ENCODE results near the gene MAG. TPM values are rescaled to one million over a fixed set of nuclear protein-coding genes. Genes with fewer than 3 reads are reported as not detected.
A peak's percentile ranks its signal among the peaks of the same experiment; 100 is the strongest.

MAG gene
- total RNA-seq, 2 experiments from 2014 or later: 0.20 to 0.29 TPM

- H3K36me3 Mint-ChIP-seq: peaks cover 5% of the 10 kb centered on the region
- no peak overlapping the region for H3K4me3 Mint-ChIP-seq
- peaks cover 41% of the 10 kb centered on the region for H3K4me1 Mint-ChIP-seq
- no peak for DNase-seq
- peak overlapping the region; percentile 40 for H3K27ac Mint-ChIP-seq
- H3K9me3 Mint-ChIP-seq: no peaks in the 10 kb centered on the region
- no peaks in the 10 kb centered on the region for H3K27me3 Mint-ChIP-seq
Measured at GRCh38 chr19:35261356-35262100, 30.4 kb upstream of the MAG start.

GRCh38 chr19:35262101-35262761 lies 29.7 kb upstream of the MAG start:
- peaks cover 6% of the 10 kb centered on the region for H3K36me3 Mint-ChIP-seq
- H3K27ac Mint-ChIP-seq: no peak overlapping the region
- H3K27me3 Mint-ChIP-seq: no peaks in the 10 kb centered on the region

GRCh38 chr19:35264268-35265125 lies 27.5 kb upstream of the MAG start:
- Mint-ChIP-seq H3K9me3 (no peaks in the 10 kb centered on the region), H3K27ac (peak overlapping the region; percentile 50), H3K27me3 (no peaks in the 10 kb centered on the region), H3K36me3 (peaks cover 10% of the 10 kb centered on the region), H3K4me1 (peaks cover 33% of the 10 kb centered on the region), H3K4me3 (no peak overlapping the region)
- DNase-seq: no peak

More at GRCh38 chr19:35262101-35262761, 29.7 kb upstream of the MAG start:
- Mint-ChIP-seq H3K9me3 (no peaks in the 10 kb centered on the region), H3K4me1 (peaks cover 39% of the 10 kb centered on the region), H3K4me3 (no peak overlapping the region)
- DNase-seq: no peak

DNA sequence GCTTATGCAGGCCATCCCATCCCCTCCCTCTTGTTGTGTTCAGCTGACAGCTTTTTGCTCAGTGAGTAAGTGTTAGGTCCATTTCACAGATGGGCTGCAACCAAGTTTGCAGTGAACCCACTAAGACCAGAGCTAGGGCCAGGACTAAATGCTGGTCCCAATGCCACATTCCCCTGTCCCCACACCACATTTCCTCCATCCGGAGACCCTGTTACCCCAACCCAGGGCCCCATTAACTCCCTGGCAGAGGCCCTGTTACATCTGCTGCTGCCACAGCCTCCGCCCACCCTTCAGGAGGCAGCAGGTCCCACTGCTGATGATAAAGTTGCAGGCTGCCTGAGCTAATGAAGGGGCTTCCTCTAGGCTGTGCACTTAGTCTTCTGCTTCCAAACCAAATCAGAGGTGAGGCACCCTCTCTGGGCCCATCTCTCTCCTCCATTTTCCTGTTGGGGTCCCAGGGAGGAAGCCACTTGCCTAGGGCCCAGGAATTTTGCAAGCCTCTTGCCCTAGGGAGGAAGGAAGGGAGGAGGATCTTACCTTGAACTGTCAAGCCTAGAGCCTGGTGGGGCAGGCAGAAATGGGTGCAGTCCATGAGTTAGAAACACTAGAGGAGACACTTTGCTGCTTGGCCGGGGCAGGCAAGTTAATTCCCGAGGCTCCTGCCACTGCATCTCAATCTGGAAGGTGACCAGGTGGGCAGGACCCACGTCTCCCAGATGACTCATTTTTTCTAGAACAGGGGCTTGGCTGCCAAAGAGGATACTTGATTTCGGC lies 26.6 kb upstream of the MAG start:
- Mint-ChIP-seq H3K4me1 (peaks cover 30% of the 10 kb centered on the region), H3K36me3 (peaks cover 10% of the 10 kb centered on the region), H3K4me3 (peak overlapping the region; percentile 93), H3K9me3 (no peaks in the 10 kb centered on the region), H3K27me3 (no peaks in the 10 kb centered on the region), H3K27ac (peak overlapping the region; percentile 68)
- DNase-seq: no peak

DNA sequence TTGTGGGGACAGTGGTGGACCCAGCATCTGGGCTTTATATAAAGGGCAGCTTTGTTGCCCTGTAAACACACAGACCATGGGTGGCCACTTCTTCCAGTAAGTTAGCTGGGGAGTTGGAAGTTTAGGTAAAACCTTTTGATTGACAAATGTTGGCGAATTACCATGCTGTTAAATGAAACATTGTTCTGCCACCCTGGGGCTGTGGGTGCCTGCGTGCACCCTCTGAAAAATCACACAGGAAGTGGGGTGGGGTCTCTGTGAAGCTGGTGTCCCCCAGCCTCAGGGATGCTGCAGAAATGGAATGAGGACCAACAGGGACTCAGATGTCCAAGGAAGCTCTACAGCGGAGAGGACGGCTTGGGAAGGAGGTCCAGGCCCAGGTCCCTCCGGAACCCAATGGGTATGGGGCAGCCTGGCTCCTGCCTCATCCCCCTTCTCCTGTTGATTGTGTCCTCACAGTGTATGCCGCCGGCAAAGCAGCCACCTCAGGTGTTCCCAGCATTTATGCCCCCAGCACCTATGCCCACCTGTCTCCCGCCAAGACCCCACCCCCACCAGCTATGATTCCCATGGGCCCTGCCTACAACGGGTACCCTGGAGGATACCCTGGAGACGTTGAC lies 26.0 kb upstream of the MAG start:
- H3K9me3 Mint-ChIP-seq: no peaks in the 10 kb centered on the region
- peak overlapping the region; percentile 68 for H3K27ac Mint-ChIP-seq
- peaks cover 15% of the 10 kb centered on the region for H3K36me3 Mint-ChIP-seq
- DNase-seq: no peak
- no peaks in the 10 kb centered on the region for H3K27me3 Mint-ChIP-seq
- H3K4me3 Mint-ChIP-seq: peak overlapping the region; percentile 93
- peaks cover 28% of the 10 kb centered on the region for H3K4me1 Mint-ChIP-seq

DNA sequence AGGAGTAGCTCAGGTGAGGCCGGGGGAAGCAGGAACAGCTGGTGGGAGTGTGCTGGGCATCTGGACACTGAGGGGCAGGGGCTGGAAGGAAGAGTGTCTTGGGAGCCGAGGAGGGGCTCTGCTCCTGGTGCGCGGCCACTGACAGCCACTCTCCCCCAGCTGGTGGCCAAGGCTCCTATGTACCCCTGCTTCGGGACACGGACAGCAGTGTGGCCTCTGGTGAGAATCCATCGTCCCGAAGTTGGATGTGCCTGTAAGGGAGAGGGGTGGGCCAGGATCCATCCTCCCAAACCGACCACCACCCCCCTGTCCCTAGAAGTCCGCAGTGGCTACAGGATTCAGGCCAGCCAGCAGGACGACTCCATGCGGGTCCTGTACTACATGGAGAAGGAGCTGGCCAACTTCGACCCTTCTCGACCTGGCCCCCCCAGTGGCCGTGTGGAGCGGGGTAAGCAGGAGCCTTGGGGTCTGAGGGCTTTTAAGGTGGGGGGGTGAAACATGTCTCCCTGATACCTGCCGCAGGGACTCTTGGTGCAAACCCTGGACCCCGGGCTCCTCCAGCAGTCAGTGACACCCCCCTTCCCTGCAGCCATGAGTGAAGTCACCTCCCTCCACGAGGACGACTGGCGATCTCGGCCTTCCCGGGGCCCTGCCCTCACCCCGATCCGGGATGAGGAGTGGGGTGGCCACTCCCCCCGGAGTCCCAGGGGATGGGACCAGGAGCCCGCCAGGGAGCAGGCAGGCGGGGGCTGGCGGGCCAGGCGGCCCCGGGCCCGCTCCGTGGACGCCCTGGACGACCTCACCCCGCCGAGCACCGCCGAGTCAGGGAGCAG lies 25.2 kb upstream of the MAG start:
- peak overlapping the region; percentile 96 for H3K27ac Mint-ChIP-seq
- H3K4me3 Mint-ChIP-seq: peak overlapping the region; percentile 93
- peaks cover 28% of the 10 kb centered on the region for H3K4me1 Mint-ChIP-seq
- H3K9me3 Mint-ChIP-seq: no peaks in the 10 kb centered on the region
- H3K36me3 Mint-ChIP-seq: peaks cover 16% of the 10 kb centered on the region
- DNase-seq: peak; percentile 33
- H3K27me3 Mint-ChIP-seq: no peaks in the 10 kb centered on the region

DNA sequence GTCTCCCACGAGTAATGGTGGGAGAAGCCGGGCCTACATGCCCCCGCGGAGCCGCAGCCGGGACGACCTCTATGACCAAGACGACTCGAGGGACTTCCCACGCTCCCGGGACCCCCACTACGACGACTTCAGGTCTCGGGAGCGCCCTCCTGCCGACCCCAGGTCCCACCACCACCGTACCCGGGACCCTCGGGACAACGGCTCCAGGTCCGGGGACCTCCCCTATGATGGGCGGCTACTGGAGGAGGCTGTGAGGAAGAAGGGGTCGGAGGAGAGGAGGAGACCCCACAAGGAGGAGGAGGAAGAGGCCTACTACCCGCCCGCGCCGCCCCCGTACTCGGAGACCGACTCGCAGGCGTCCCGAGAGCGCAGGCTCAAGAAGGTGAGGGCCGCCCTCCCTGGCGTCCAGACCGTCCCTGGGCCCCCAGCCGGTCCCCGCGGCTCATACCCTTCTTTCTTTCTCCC lies 24.6 kb upstream of the MAG start:
- H3K9me3 Mint-ChIP-seq: no peaks in the 10 kb centered on the region
- H3K27ac Mint-ChIP-seq: peak overlapping the region; percentile 96
- no peaks in the 10 kb centered on the region for H3K27me3 Mint-ChIP-seq
- H3K36me3 Mint-ChIP-seq: peaks cover 18% of the 10 kb centered on the region
- peak; percentile 48 for DNase-seq
- H3K4me3 Mint-ChIP-seq: peak overlapping the region; percentile 93
- H3K4me1 Mint-ChIP-seq: peaks cover 26% of the 10 kb centered on the region

DNA sequence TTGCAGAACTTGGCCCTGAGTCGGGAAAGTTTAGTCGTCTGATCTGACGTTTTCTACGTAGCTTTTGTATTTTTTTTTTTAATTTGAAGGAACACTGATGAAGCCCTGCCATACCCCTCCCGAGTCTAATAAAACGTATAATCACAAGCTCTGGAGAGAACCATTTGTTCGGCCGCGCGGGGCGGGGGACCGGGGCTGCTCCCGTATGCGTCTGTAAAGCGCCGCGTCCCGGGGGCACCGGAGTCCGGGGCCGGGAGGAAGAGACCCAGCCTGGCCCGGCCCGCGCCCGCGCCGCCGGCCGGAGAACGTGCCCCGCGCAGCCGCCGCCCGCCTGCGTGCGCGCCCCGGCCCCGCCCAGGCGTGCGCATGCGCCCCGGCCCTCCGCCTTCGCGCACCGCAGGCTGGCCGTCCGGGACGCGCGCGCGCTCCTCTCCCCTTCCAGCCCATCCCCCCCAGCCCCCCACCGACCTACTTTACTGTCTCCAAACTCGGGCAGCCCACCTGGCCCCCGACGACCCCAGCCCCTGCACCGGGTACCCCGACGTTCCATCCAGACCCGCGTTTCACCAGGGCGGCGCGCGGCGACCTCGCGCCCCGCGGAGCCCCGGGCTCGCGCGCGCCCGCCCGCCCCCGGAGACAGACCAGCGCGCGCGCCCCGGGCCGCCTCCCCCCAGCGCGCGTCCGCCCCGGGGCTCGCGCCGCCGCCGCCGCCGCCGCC lies 24.0 kb upstream of the MAG start:
- Mint-ChIP-seq H3K4me1 (peaks cover 26% of the 10 kb centered on the region), H3K9me3 (no peaks in the 10 kb centered on the region), H3K4me3 (peak overlapping the region; percentile 93), H3K36me3 (peaks cover 18% of the 10 kb centered on the region), H3K27me3 (no peaks in the 10 kb centered on the region), H3K27ac (peak overlapping the region; percentile 96)
- DNase-seq: peak; percentile 86

DNA sequence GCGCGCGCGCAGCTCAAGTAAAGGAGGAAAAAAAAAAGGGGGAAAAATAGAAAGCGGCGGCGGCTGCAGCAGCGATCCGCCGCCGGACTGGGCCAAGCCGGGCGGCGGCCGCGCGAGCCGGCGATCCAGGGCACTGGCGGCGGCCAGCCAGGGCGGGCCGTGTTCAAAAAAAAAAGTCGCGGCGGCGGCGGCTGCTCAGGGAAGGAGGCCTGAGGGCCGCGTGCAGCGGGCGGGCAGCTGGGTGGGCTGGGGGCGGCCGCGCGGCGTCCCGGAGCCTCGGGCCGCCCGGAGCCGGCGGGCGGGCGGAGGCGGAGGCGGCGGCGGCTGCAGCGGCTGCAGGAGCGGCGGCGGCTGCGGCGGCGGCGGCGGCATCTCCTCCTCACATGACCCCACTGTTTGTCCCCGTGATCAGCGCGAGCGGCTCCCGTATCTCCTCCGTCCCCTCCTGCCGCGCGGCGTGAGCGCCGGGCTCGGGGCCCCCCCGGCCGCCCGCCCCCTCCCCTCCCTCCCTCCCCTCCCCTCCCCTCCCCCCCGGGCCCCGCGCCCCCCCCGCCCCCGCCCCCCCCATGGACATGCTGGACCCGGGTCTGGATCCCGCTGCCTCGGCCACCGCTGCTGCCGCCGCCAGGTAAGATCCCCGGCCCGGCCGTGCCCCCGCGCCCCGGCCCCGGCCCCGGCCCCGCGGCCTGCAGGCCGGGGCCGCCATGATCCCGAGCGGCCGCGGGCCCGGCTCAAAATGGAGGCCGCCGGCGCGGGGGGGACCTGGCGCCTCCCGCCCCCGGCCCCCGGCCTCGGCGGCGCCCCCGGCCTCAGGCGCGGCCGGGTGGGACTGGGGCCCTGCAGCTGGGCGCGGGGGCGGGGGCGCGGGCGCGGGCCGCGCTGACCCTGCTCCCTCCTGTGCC lies 23.2 kb upstream of the MAG start, which contains the start of gene USF2:
TSS of gene USF2 (plus strand) at position 427 of the 902 bp plus-strand sequence. CDS start at position 567, 140 bp downstream.
- H3K36me3 Mint-ChIP-seq: peaks cover 18% of the 10 kb centered on the region
- peak within 1 kb of the TSS; percentile 96 for H3K27ac Mint-ChIP-seq
- peaks cover 27% of the 10 kb centered on the region for H3K4me1 Mint-ChIP-seq

GRCh38 chr19:35269438-35270117 lies 22.4 kb upstream of the MAG start:
- peaks cover 21% of the 10 kb centered on the region for H3K36me3 Mint-ChIP-seq
- DNase-seq: peak; percentile 78
- H3K9me3 Mint-ChIP-seq: no peaks in the 10 kb centered on the region
- no peaks in the 10 kb centered on the region for H3K27me3 Mint-ChIP-seq
- H3K4me1 Mint-ChIP-seq: peaks cover 28% of the 10 kb centered on the region
- H3K4me3 Mint-ChIP-seq: peak overlapping the region; percentile 66
- peak overlapping the region; percentile 65 for H3K27ac Mint-ChIP-seq

More for the DNA sequence above, 23.2 kb upstream of the MAG start, which contains the start of gene USF2:
- Mint-ChIP-seq H3K9me3 (no peaks in the 10 kb centered on the region), H3K27me3 (no peaks in the 10 kb centered on the region), H3K4me3 (peak within 1 kb of the TSS; percentile 93)
- peak; percentile 75 for DNase-seq

DNA sequence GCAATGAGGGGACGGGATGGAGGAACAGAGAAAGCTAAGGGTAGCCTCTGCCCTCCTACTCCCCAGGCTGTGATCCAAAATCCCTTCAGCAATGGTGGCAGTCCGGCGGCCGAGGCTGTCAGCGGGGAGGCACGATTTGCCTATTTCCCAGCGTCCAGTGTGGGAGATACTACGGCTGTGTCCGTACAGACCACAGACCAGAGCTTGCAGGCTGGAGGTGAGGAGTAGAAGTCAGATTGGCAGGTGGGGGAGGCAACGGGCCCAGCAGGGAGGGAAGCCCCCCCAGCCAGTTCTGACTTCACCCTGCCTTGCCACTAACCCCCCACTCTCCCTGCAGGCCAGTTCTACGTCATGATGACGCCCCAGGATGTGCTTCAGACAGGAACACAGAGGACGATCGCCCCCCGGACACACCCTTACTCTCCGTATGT lies 21.6 kb upstream of the MAG start:
- peak overlapping the region; percentile 64 for H3K4me3 Mint-ChIP-seq
- no peak overlapping the region for H3K27ac Mint-ChIP-seq
- no peaks in the 10 kb centered on the region for H3K9me3 Mint-ChIP-seq
- no peaks in the 10 kb centered on the region for H3K27me3 Mint-ChIP-seq
- DNase-seq: no peak
- peaks cover 22% of the 10 kb centered on the region for H3K36me3 Mint-ChIP-seq
- peaks cover 27% of the 10 kb centered on the region for H3K4me1 Mint-ChIP-seq

Measured in activated naive CD8-positive, alpha-beta T cell treated with anti-CD3 and anti-CD28 coated beads for 36 hours (primary cell).